CD1c-positive myeloid dendritic cell (primary cell): ENCODE results near the gene FIBIN.
"Not testable (repeated sequence)": the region's sequence is repeated elsewhere in the genome, so short reads cannot be mapped to it uniquely, and the experiment has no call there.

Experiments used
- DNase-seq: peaks from one replicate; pipeline ENCODE4 v3.0.0-alpha.2; 2016; ENCODE audit errors: extremely low spot score

FIBIN gene

GRCh38 chr11:26977209-26977608 lies 16.7 kb upstream of the FIBIN start:
- not testable (repeated sequence) for DNase-seq

GRCh38 chr11:26983645-26984044 lies 10.3 kb upstream of the FIBIN start:
- no peak for DNase-seq

GRCh38 chr11:26985470-26985869 lies 8.4 kb upstream of the FIBIN start:
- no peak for DNase-seq

GRCh38 chr11:26985943-26986342 lies 8.0 kb upstream of the FIBIN start:
- no peak for DNase-seq

GRCh38 chr11:26987272-26987671 lies 6.6 kb upstream of the FIBIN start:
- no peak for DNase-seq

GRCh38 chr11:26987731-26988130 lies 6.2 kb upstream of the FIBIN start:
- DNase-seq: no peak

GRCh38 chr11:26992031-26992541 lies 1.8 kb upstream of the FIBIN start:
- no peak for DNase-seq

GRCh38 chr11:26994631-26995095 lies 751 bp downstream of the FIBIN start:
- DNase-seq: no peak

- no peak for DNase-seq
These were observed 2.0 kb downstream of the FIBIN start for GRCh38 chr11:26995701-26996460.

GRCh38 chr11:26997378-26997777 lies 3.5 kb downstream of the FIBIN start:
- no peak for DNase-seq

- not testable (repeated sequence) for DNase-seq
These were observed 7.3 kb downstream of the FIBIN start for GRCh38 chr11:27001136-27001730.

- DNase-seq: no peak
These were observed 8.5 kb downstream of the FIBIN start for GRCh38 chr11:27002431-27002830.

GRCh38 chr11:27002838-27003237 lies 8.9 kb downstream of the FIBIN start:
- no peak for DNase-seq

- DNase-seq: no peak
These were observed 10.2 kb downstream of the FIBIN start for GRCh38 chr11:27004103-27004502.

- no peak for DNase-seq
These were observed 15.1 kb downstream of the FIBIN start for GRCh38 chr11:27008811-27009535.

GRCh38 chr11:27011560-27012233 lies 17.8 kb downstream of the FIBIN start:
- DNase-seq: no peak

GRCh38 chr11:27012234-27012921 lies 18.5 kb downstream of the FIBIN start:
- no peak for DNase-seq

GRCh38 chr11:27013781-27014361 lies 20.0 kb downstream of the FIBIN start:
- no peak for DNase-seq

GRCh38 chr11:27018902-27019529 lies 25.1 kb downstream of the FIBIN start:
- no peak for DNase-seq

- DNase-seq: no peak
These were observed 26.8 kb downstream of the FIBIN start for GRCh38 chr11:27020751-27021150.
